Measurements from ENCODE around the gene AOPEP.

AOPEP gene

DNA sequence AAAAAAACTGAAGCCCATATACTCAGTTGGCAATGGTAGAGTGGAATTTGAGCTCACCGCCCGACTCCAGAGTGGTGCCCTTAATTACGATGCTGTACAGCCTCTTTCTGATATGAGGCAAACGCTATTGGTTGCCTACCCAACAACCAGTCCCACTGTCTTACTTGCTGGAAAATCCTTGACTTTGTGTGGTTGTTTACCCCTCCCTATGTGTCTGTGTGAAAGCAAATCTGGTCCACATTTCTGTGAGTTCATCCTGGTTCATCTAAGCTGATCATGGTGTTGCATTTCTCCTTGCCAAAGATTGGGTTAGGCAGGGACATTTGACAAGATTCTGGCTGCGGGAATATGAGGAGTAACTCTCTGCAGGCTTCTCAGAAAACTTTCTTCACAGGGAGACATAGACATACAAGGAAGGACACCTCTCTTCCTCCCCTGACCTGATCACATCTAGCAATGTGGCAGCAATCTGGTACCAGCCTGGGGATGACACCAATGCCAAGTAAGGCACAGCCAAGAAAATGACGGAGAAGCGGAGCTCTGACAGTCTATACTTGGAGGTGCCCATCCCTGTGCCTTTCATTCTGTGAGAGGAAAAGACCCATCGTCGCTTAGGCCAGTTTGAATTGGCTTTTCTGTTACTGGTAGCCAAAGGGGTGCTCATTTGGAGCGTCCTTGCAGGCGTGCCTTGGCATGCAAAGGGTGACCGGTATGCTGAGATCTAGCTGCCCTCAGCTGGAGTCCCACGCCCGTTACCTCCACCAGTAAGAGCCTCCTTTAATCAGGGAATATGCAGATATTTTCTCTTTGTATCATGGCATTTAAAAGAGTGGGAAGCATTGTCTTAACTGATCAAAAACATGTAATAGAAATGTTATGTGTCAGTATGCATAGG, 124.3 kb downstream of the AOPEP start:
- no peak for DNase-seq (ENCODE audit: low spot score)

DNA sequence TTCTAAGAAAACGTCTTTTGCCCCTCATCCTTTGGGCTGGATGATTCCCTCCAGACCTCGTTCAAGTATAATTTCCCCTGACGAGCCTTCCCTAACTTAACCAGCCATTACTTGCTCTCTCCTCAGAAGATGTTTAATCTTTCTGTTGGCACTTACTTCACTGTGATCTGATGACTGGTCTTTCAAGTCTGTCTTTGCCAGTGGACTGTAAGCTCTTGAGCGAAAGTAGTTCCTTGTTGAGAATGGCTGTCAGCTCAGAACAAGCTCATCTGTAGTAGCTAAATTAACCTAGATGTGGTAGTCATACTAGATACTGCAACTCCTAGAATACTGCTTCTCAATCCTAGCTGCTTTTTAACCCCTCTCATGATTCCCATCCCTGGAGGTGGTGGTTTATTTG, 125.0 kb downstream of the AOPEP start:
- no peak for DNase-seq (ENCODE audit: low spot score)

DNA sequence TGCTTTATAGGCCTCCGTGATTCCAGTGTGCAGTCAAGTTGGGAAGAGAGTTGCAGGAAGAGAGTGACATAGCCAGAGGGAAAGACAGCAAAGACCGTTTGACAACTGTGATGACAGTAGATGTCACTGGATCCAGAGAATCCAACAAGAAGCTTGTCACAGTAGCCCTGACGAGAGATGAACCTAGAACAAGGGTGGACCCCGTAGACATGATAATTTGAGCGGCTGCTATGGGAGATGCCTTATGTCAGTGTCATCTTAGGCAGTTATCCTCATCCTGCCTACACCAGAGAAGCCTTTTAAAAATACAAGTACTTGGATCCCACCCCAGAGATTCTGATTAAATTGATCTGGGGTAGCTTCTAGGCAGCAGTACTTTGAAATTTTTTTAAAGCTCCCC, 125.4 kb downstream of the AOPEP start:
- no peak for DNase-seq (ENCODE audit: low spot score)

DNA sequence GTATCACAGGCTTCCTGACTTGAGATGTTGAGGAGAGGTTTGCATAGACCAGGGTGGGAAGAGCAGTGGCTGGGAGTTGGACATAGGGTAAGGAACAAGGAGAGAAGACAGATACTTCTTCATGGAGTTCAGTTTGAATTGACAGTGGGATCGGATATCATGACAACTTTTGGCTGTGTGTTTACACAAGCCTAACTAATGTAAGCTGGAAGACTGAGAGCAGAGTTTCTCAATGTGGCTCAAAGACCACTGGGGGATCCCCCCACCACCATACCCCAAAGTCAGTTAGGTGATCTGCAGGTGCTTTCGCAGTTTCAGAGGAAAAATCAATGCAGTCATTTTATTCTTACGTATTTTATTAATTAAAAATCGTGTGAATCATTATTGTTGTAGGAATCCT, 125.9 kb downstream of the AOPEP start:
- DNase-seq (ENCODE audit: low spot score) = no peak

DNA sequence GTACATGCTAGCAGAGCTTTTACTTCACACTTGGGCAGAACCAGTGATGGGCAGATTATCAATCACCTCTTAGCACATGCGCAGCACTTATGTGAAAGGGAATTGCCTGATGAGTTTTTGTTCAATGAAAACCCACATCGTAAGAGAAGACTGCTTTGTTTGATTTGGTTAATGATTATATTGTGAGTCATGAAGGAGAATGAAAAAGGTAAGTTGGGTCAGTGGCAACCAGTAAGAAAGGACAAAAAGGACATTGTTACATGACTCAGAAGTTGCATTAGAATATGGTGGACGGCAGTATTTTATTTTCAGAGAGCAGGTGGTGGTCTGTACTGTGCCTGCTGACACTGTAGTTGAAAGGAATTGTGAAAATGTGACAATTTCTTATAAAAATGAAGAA, 127.4 kb downstream of the AOPEP start:
- no peak for DNase-seq (ENCODE audit: low spot score)

DNA sequence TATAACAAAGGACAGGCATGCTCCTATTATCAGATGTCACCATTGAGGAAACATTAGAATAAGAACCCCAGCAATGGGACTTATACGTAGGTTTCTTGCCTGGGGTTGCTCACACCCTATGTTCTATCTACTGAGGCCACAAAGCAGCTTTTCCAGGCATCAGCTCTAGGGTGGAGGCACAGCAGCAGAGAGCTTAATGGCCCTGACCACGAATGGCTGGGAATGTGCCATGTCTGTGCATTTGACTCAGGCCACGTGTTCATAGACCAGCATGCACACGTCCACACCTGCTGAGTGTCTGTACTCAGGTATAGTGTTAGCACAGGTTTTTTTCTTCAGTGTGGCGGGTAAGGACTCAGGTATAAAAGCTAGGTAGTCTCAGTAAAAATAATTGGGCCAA, 129.4 kb downstream of the AOPEP start:
- DNase-seq (ENCODE audit: low spot score) = no peak

DNA sequence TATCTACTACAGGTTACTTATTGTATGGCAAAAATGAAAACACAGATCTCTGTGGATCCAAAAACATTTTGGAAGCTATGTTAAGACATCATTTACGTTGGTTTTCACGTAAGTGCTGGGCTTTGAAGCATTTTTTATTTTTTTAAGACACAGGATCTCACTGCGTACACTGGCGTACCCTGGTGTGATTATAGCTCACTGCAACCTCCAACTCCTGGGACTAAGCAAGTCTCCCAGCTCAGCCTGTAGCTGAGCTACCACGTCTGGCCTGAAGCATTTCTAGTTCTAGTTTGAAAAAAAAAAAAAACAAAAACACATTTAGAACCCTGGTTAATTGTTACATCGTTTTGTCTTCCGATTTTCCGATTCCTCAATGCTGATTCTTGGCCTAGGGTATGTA, 131.3 kb downstream of the AOPEP start:
- DNase-seq (ENCODE audit: low spot score) = no peak

DNA sequence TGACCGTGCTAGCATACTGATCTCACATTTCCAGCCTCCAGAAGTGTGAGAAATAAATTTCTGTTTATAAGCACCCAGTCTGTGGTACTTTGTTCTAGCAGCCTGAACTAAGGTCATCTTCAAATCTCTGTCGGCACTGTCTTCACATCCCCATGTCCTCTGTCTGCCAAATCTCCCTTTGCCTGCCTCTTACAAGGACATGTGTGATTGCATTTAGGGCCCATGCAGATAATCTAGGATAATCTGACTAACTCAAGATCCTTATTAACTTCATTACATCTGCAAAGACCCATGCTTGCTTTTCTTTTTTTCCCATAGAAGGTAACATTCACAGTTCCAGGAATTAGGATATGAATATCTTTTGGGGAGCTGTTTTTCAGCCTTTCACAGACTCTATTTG, 132.7 kb downstream of the AOPEP start:
- no peak for DNase-seq (ENCODE audit: low spot score)

DNA sequence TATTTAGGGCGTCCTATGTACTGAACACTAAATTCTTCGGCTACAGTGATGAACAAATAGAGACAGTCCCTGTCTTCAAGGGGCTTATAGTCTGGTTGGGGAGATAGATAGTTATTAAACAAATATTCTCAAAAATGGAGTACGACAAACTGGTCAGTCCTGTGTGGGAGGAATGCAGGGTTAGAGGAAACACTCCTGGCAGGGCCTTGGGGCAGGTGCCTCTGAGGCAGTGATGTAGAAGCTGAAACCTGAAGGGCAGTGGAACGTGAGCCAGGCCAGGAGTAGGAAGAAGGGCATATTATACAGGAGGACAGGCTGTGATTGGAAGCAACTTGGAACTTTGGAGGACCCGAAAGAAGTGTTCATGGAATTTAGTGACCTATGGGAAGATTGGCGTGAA, 133.4 kb downstream of the AOPEP start:
- no peak for DNase-seq (ENCODE audit: low spot score)

DNA sequence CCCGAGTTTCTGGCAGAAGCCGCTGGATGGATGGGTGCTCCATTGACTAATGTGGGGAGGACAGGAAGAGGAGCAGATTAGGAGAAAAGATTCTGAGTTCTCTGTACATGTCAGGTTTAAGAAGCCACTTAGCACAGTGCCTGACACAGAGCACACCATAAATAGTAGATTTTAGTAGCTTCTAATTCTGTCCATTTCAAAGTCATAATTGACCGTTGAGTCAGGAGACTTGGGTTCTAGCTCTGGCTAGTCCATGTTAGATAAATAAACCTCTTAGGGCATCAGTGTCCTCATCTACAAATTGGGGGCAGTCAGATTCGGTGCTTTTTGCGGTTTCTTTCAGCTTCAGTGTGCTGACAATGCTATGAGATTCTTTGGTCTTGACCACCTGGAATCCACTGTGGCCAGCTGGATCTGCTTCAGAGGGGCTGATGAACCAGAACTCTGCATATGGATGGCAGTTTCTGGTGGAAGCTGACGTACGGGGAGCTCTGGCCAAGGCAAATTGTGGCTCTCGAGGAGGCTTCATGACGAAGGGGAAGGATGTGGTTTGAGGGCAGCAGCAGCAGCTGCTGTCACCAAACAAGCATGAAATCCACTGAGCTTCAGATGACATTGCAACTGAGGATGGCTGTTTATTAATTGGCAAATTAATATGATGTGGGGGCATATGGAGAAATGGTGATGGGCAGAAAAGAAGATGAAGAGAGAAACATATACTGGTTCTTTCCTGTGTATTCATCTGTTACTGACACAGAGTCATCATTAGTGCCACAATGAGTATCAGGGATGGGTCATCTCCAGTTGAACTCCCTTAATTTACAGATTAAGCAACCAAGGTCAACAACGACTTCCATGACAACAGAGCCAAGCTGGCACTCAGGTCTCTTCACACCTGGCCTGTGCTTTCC, 134.4 kb downstream of the AOPEP start:
- peak; percentile 73 for DNase-seq (ENCODE audit: low spot score)

DNA sequence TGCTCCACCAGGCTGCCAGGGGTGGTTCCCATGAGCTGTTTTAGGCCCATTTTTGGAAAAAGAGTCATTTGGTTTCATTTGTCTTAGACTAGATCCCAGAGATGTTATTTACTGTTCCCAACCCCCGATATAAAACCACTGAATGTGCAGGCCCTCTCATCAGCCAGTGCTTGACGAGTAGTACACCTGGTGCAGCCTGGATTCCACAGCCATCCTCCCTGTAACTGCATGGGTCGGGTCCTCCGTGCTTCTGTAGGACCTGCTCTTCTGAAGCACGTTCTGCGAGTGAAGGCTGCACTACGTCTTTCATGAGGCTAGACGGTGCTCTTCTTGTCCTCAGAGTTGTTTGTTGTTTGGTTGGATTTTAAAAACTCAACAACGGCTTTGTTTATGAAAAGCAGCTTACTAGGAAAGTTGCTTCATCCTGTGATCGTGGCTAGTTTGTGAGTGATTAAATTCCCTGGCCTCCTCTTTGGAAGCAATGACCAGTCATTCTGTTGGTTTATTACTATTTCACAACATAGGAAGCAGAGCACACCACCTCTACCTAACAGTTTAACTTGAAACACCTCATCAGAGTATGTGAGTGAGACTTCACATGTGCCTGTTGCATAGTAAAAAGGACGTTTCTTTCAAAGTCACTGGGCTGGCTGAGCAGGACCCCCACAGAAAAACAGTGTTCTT, 135.2 kb downstream of the AOPEP start:
- no peak for DNase-seq (ENCODE audit: low spot score)

DNA sequence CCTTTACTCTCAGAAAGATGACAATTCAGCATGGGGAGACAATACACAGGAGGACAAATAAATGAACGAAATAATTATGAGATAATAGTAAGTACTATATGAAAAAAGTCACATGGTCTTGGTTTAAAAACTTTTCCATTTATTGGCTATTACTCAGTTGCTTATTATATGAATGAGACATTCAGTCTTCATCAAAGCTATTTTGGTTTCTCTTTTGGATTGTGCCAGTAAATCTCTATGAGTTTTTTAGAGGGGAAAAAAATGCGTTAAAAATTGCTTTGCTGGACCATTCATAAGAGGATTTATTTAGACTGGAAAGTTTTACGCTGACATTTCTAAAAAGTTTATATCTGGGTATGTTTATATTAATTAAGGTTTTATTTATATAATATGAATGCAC, 137.7 kb downstream of the AOPEP start:
- DNase-seq (ENCODE audit: low spot score) = no peak

DNA sequence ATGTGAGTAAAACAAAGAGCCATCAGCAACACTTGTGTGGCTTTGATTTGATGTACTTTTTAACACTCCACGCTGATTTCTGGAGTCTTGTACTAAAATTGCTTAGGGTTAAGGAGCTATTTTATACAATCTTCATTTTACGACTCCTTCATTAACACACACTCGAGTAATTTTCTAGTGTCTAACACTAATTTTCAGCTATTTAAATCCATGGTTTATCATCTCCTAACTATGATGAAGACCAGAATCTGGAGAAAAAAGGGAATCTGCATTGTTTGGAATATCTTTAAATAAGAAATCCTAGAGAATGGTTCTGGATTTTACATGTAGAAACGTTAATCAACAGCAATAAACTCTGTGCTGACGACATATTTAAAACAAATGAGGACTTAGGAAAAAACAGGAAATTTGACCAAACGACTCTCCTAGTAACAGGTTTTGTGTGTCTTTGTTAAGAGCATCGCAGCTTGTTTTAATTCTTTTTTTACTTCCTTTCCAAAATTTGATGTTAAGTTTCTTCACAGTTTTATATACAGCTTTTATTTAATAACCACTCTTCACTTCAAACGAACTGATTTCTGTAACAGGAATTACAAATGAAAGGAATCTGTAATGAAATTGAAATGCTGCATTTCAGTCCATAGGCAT, 138.5 kb downstream of the AOPEP start:
- DNase-seq (ENCODE audit: low spot score) = no peak

DNA sequence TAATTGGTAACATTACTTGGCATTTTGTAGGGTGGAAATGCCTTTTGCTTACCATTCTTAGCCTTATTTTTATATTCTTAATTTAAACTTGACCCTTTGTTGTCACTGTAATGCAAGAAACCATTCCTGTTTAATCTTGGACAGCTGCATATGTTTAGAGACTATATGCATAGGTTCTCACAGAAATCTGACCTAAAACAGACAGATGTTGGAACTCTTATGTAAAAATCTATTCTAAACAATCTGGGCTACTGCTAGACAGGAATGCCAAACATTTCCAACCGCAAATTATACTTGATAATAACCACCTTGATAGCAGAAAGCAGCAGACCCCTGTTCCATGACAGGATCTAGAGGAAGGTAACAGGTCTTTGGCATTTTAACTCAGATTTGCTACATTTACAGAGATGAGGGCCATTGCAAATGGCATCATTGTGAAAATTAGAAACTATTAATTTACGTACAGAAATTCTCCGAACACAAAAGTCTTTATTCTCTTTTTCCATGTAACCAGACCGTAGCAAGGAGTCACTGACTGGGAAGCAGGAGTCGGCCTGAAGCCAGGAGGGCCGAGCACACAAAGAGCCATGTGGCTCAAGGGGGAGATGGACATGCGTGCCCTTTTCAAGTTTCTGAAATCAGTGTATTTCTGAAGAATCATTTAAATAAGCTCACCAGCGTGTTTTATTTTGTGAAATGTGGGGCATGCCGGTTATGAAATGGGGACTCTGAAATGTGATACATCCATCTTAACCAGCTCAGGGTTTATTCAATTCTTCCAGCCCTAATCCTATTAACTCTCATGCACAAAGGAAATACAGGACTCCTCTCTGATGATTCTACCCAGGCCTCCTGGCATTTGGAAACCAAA, 139.3 kb downstream of the AOPEP start:
- DNase-seq (ENCODE audit: low spot score) = no peak

DNA sequence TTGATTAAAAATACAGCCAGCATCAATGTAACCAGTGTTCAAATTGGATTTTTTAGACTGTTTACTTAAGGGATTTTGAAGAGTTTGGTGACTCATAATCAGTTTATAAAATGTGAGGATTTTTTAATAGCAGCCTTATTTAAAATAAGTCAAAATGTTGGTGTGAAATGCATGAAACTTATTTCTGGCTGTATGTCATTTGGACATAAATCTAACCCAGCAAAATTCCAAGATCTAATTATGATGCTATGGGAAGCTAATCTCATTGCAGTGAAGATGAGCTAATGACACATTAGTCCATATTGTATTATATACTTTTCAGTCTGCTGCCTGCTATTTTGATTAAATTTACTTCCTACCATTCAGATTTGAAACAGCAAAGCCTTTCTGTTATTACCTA, 140.3 kb downstream of the AOPEP start:
- no peak for DNase-seq (ENCODE audit: low spot score)

DNA sequence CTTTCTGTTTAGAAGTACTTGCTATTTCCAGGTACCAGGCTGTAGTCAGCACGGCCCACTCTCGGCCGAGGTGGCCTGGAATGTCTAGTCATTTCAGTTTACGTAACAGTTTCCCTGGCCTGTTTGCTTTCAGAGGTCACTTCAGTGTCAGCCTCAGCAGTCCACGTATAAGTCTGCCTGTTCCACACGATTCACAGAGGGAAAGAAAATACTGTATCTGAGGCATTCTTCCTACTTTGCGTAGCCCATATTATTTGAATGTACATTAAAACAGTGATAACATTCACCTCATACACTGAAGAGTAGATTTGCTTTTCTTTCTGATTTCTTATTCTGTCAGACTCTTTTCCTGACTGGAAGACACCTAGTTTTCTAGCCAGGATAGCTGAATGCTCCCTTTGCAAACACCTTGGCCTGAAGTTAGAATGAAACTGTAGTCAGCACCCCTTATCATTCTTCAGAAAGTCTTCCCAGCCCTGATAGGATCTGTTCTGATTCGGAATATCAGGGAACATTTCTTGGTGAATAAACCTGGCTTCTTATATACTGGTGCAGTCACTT, 140.9 kb downstream of the AOPEP start:
- no peak for DNase-seq (ENCODE audit: low spot score)

DNA sequence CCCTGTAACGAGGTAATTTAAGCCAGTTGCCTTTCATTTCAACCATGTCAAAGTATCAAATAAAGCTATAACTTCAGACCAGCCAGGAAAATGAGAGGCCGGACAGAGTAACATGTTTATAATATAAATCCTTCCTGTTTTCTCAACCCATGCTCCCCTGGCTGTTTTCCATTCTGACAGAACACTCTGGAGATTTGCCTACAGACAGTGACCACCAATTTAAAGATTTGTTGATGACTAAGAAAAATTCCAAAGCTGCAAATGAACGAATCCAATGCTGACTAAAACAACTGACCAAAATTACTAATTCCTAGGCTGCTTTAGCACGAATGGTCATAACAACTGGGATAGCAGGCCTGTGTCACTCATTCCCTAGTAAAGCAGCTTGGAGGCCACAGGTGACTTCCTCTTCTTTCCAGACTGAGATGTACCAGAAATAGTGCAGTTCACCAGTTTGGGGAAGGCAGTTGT, 141.4 kb downstream of the AOPEP start:
- no peak for DNase-seq (ENCODE audit: low spot score)

DNA sequence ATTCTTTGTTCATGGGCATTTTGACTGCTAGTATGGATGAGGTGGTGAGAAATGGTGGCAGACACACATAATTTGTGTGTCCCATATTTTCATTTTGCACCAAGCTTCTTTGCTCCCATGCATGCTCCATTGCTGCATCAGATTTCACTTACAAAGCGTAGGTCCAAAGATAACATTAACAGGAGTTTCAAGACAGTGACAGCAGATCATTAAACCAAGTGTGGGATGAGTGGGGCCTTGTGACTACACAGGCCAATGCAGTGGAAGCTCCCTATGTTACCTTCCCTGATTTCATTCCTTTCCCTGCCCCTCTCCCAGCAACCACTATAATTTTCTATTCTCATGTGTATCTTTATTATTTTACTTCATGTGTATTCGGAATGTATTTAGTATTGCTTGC, 142.0 kb downstream of the AOPEP start:
- DNase-seq (ENCODE audit: low spot score) = no peak

DNA sequence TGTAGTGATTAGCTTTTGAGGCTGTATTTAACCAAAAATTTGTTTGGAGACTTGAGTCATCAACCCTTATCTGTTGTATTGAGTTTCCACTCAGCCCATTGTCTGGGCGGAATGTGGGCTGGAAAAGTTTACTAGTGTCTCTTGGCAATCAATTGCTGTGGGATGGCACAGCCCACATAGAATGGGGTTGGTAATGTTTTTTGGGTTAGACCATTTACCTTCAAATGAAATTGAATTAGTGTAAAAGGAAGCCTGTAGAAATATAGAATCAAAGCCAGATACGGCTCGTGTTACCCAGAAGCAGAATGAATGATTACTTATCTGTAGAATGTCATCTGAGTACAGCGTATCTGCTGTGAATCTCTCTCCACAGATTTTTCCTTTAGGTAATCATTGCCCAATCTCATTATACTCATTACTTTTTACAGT, 142.9 kb downstream of the AOPEP start:
- no peak for DNase-seq (ENCODE audit: low spot score)

DNA sequence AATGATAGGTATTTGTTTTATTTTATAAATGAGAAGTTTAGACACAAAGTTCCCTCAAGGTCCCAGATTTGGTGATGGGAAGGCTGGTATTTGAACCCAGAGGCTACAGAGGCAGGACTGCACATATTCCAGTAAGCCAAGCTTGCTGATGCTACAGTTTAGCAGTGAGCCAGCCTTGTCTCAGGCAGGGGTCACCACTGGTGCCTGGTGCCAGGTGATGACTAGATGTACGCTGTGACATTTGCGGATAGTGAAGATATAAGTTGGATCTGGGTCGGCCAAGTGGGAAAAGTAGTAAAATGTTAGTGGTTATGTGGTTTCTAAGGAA, 143.9 kb downstream of the AOPEP start:
- no peak for DNase-seq (ENCODE audit: low spot score)

Measured in CD4-positive, alpha-beta T cell treated with Interleukin-6 at 100 ng/mL for 8 hours (primary cell).